Erythroblast (primary cell): ENCODE results near the gene SLC12A4.

ENCODE experiments used
- DNase-seq, 2 experiments: peaks; one replicate each; lab custom pipeline; 2025; lab: John Stamatoyannopoulos, UW
- GATA1 ChIP-seq: IDR thresholded peaks from 2 replicates; pipeline ENCODE4 v1.6.1; 2011; ENCODE audit warnings: low read depth, mild to moderate bottlenecking, control low read depth, low read length, moderate library complexity
- POLR2A ChIP-seq: IDR thresholded peaks from 2 replicates; pipeline ENCODE4 v1.6.1; 2011; ENCODE audit warnings: mild to moderate bottlenecking, low read length

Gene SLC12A4

GRCh38 chr16:67961551-67961957 lies 6.9 kb downstream of the SLC12A4 start:
- TF ChIP-seq POLR2A (no peak), GATA1 (no peak)
- no peak for DNase-seq

- no peak for DNase-seq
- TF ChIP-seq POLR2A = no peak
- no peak for TF ChIP-seq GATA1
These were observed 8.7 kb downstream of the SLC12A4 start for GRCh38 chr16:67959536-67960329.

DNA sequence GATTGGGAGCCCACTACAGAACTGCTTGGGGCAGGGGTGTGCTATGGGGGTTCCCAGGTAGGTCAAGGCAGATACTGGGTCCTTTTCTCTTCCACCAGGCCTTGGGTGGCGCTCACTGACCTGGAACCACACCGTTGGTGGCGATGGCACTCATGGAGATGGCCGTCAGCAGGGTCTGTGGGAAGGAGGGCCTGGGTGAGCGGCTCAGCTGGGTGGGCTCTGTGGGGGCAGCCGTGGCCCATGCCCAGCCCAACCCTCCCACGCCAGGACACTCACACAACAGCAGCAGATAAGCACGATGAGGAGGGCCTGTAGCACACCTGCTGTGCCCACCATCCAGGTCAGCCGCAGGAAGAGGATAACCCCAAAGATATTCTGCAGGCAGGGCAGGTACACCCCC lies 10.8 kb downstream of the SLC12A4 start:
- DNase-seq = no peak
- no peak for TF ChIP-seq POLR2A
- TF ChIP-seq GATA1 = no peak

GRCh38 chr16:67954421-67955196 lies 13.8 kb downstream of the SLC12A4 start:
- no peak for DNase-seq
- TF ChIP-seq POLR2A = no peak
- no peak for TF ChIP-seq GATA1

DNA sequence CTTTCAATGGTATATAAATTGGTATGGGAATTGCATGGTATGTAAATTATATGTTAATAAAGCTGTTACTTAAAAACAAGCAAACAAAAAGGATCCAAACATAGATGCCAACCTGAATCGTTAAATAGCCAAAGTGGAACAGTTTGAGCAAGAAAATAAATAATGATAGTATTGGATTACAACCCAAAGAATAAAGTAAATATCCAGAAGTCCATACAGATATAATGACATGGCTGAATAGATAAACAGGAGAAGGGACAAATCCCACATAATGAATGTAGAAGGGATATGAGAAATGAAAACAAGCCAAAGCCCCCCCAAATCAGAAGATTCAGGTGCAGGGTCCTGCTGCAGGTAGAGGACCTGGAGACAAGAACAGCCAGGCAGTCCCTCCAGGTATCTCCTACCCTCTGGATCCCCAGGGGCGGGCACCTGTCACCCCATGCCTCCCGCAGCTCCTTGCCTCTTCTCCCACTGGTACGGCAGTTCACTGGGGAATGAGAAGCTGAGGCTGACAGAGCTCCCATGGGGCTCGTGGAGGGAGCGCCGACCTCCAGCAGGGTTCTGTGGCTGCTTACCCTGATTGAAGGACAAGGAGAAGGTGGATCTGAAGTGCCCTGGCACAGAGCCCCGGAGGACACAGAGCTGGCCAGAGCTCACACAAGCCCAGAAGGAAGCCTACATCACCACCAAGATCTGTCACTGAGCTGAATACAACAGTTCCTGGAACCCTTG lies 14.6 kb downstream of the SLC12A4 start:
- DNase-seq = no peak
- TF ChIP-seq POLR2A (no peak), GATA1 (no peak)

- no peak for TF ChIP-seq POLR2A
- TF ChIP-seq GATA1 = no peak
- DNase-seq = no peak
These were observed 17.0 kb downstream of the SLC12A4 start for GRCh38 chr16:67951485-67951884.

GRCh38 chr16:67950335-67950843 lies 18.0 kb downstream of the SLC12A4 start:
- no peak for DNase-seq
- peak; percentile 6 for TF ChIP-seq POLR2A
- TF ChIP-seq GATA1 = no peak

GRCh38 chr16:67949645-67950044 lies 18.8 kb downstream of the SLC12A4 start:
- TF ChIP-seq GATA1 = no peak
- TF ChIP-seq POLR2A = no peak
- no peak for DNase-seq

GRCh38 chr16:67948015-67948414 lies 20.4 kb downstream of the SLC12A4 start:
- DNase-seq = peak in 1 of 2 experiments; percentile 38

DNA sequence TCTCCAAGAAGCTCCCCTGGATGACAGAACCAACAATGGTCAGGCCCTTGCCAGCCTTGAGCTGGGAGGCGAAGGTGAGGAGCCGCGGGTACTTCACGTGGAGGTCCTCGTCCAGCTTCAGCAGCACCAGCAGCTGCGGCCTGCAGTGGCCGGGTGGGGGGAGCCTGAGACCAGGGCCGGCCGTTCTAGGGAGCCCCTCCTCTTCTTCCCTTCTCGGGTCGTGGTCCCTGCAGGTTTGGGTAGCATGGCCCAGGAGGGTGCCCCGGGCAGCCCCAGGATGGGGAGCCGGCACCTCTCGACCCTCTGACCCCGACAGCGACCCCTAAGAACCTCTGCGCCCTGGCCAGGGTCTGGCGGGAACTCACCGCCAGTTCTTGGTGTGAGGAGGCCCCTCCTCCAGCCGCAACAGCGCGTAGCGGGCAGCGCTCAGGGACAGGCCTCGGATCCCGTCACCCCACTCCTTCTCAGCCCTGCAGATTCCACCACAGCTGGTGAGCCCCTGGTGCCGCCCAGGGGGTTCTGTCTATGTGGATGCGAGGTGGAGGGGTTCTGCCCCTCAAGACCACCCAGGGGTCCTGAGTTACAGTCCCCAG lies 21.4 kb downstream of the SLC12A4 start:
- TF ChIP-seq POLR2A (no peak), GATA1 (no peak)
- no peak for DNase-seq

More at GRCh38 chr16:67948015-67948414, 20.4 kb downstream of the SLC12A4 start:
- TF ChIP-seq POLR2A (no peak), GATA1 (no peak)

DNA sequence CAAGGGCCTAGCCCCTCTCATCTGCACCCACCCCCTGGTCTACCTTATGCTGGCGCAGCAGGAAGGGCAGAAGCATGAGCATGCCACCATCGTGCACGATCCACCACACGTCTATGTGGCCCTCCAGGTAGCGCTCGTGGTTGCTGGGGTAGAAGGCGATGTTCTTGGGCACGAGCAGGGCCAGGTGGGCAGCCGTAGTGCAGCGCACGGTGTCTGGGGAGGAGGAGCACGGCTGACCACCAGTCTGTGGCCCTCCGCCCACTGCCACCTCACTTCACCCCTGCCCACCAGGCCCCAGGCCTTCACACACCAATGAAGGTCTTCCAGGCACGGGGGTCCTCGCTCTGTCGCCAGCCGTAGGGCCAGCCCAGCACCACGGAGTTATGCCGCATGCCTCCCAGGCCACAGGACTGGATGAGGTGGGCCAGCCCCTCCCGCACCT lies 22.3 kb downstream of the SLC12A4 start:
- no peak for DNase-seq
- no peak for TF ChIP-seq GATA1
- no peak for TF ChIP-seq POLR2A

DNA sequence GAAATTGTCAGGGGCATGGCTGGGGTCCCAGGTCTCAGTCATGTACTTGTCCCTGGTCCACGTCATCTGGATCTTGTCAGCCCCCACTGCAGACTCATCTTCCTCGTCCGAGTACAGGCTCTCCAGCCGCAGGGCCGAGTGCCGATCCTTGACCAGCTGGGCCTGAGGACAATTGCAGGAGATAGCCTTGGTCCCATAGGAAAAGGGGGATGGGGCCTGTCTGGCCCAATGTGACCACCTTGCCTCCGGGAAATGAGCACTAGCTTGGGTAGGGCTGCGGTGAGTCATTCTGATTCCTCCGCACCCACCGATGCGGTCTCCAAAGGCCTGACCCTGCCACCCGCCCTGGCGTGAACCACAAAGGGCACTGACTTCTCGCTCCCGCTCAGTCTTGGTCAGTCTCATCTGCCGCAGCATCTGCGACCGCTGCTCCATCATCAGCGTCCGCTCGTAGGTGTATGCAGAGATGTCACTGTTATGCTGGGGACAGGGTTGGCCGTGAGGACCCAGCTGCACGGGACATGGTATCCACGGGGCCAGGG lies 23.0 kb downstream of the SLC12A4 start:
- TF ChIP-seq POLR2A (no peak), GATA1 (no peak)
- DNase-seq = no peak
